Breast epithelium (tissue), 4 donors: ENCODE measurements around the gene EXPH5. TPM values are rescaled to one million over a fixed set of nuclear protein-coding genes. Genes with fewer than 3 reads are reported as not detected.
A peak's percentile ranks its signal among the peaks of the same experiment; 100 is the strongest.

Experiments used
- DNase-seq, 2 donors: peaks; one replicate each; pipeline ENCODE4 v3.0.0-alpha.2; 2019; ENCODE audit warnings: low spot score in 2 of 2
- H3K27ac ChIP-seq, 2 donors: fragments of 200-600 bp; sonication (generic) in 1 of 2; one replicate each; pipeline ENCODE4 v1.5.1; 2016 to 2019; ENCODE audit warnings: mild to moderate bottlenecking in 1 of 2
- H3K27me3 ChIP-seq, 2 donors: fragments of 200-600 bp; sonication (generic) in 1 of 2; one replicate each; pipeline versions ENCODE4 v1.5.1 to v1.6.0; 2017 to 2019; ENCODE audit warnings: control low read depth in 1 of 2, mild to moderate bottlenecking in 1 of 2
- H3K36me3 ChIP-seq: fragments of 200-600 bp; one replicate; pipeline ENCODE4 v1.5.1; 2019
- H3K4me1 ChIP-seq, 2 donors: fragments of 200-600 bp; sonication (generic); one replicate each; pipeline ENCODE4 v1.5.1; 2016 to 2019; ENCODE audit warnings: control low read depth in 1 of 2
- H3K4me3 ChIP-seq, 3 donors: fragments of 200-600 bp; sonication (generic); 1 replicate in 2 of 3; 2 replicates in 1 of 3; pipeline ENCODE4 v1.5.1; 2016 to 2019; ENCODE audit warnings: mild to moderate bottlenecking in 3 of 3, moderate library complexity in 2 of 3
- H3K9me3 ChIP-seq, 2 donors: fragments of 200-600 bp; sonication (generic) in 1 of 2; one replicate each; pipeline ENCODE4 v1.5.1; 2016 to 2019; ENCODE audit warnings: control low read depth in 1 of 2
- POLR2A ChIP-seq: fragments of 450-650 bp; IDR thresholded peaks from one replicate; pipeline ENCODE4 v1.6.1; 2016; ENCODE audit warnings: antibody characterized with exemption, mild to moderate bottlenecking, moderate library complexity
- POLR2AphosphoS5 ChIP-seq, 3 donors: sonication (generic); formaldehyde crosslinking; IDR thresholded peaks; one replicate each; pipeline ENCODE4 v1.6.1; 2017; ENCODE audit warnings: antibody characterized with exemption in 3 of 3
- intact Hi-C: fragments of 100-400 bp; cut with DNase I; formaldehyde crosslinking; loops from one replicate; pipeline ENCODE4 v1.15.1; 2023; ENCODE audit warnings: low total_unique reads
- total RNA-seq, 3 donors: library from RNA; depleted of rRNA; stranded (reverse); fragments of >200 nt; gene quantifications; one replicate each; pipeline ENCODE4 v1.1.0, GENCODE V29; 2016
- TF ChIP-seq, protein P1 (sequence below), 3 donors: fragments of 450-650 bp; IDR thresholded peaks; one replicate each; pipeline ENCODE4 v1.5.1; 2016 to 2017; ENCODE audit warnings: antibody characterized with exemption in 3 of 3, mild to moderate bottlenecking in 3 of 3, moderate library complexity in 3 of 3

EXPH5 gene
- total RNA-seq, 3 donors from 2014 or later, result 3.2 to 16.8 (median 8.8) TPM

DNA sequence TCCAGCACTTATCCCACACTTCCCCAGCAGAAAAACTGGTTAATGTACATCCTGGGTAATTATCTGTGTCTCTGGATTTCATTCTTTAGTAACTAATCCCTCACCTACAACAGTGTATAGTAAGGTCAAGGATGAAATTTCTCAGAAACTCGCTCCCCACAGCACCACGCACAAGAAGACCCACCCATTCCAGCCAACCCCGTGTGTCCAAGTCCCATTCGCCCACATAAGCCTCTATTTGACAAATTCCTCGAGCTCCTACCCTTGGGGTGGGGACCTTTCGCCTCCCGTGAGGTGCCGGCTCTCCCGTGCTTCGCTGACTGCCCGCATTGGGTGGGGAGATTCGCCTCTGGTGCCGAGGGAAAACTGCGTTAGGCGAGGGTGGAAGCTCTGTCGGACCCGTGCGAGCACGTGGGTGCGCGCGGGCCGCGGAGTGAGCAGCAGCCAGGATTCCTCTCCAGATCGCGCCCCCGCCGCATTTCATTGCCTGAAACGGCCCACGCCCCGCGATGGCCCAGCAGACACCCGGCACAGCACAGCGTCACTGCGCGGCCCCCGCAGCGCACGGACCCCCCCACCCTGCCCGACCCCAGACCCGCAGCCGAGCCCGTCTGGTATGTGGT lies 866 bp downstream of the EXPH5 start:
- Histone ChIP-seq H3K4me1 (no peaks in the 10 kb centered on the region), H3K36me3 (no peaks in the 10 kb centered on the region), H3K9me3 (no peaks in the 10 kb centered on the region), H3K27ac (peak overlapping the region; percentile 93 to 95), H3K4me3 (peak overlapping the region; percentile 64 to 85 (median 74)), H3K27me3 (no peaks in the 10 kb centered on the region)
- intact Hi-C loops, result no loop called here
- TF ChIP-seq POLR2A (no peak), POLR2AphosphoS5 (IDR thresholded peaks at IDR 0.05) (no peak)
- TF ChIP-seq, protein P1, sequence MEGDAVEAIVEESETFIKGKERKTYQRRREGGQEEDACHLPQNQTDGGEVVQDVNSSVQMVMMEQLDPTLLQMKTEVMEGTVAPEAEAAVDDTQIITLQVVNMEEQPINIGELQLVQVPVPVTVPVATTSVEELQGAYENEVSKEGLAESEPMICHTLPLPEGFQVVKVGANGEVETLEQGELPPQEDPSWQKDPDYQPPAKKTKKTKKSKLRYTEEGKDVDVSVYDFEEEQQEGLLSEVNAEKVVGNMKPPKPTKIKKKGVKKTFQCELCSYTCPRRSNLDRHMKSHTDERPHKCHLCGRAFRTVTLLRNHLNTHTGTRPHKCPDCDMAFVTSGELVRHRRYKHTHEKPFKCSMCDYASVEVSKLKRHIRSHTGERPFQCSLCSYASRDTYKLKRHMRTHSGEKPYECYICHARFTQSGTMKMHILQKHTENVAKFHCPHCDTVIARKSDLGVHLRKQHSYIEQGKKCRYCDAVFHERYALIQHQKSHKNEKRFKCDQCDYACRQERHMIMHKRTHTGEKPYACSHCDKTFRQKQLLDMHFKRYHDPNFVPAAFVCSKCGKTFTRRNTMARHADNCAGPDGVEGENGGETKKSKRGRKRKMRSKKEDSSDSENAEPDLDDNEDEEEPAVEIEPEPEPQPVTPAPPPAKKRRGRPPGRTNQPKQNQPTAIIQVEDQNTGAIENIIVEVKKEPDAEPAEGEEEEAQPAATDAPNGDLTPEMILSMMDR (IDR thresholded peaks at IDR 0.05), result no peak
- no peak for DNase-seq

DNA sequence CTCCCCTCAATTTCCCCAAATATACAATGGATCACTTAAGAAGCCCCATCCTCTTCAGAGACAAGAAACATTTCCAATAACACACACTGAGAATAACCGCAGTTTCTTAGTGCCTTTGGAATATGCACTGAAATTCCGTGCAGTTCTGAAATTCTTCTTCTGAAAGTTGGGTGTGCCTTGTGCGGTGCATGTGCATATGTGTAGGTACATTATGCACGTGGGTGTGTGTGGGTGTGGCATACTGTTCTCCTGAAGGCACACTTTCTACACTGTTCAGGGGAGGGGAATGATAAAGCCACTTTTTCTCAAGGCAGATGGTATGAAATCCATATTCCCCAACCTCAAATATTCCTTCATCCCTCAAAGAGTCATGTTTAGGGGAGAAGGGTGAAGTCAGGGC lies 1.7 kb downstream of the EXPH5 start:
- no peaks in the 10 kb centered on the region for H3K9me3 ChIP-seq
- DNase-seq, result no peak
- H3K4me3 ChIP-seq, result no peak overlapping the region
- H3K27ac ChIP-seq, result no peak overlapping the region
- H3K27me3 ChIP-seq, result no peaks in the 10 kb centered on the region
- H3K36me3 ChIP-seq, result no peaks in the 10 kb centered on the region
- TF ChIP-seq, protein P1 (IDR thresholded peaks at IDR 0.05), result no peak
- TF ChIP-seq POLR2A, result no peak
- TF ChIP-seq POLR2AphosphoS5 (IDR thresholded peaks at IDR 0.05), result no peak
- intact Hi-C loops, result no loop called here
- H3K4me1 ChIP-seq, result no peaks in the 10 kb centered on the region

DNA sequence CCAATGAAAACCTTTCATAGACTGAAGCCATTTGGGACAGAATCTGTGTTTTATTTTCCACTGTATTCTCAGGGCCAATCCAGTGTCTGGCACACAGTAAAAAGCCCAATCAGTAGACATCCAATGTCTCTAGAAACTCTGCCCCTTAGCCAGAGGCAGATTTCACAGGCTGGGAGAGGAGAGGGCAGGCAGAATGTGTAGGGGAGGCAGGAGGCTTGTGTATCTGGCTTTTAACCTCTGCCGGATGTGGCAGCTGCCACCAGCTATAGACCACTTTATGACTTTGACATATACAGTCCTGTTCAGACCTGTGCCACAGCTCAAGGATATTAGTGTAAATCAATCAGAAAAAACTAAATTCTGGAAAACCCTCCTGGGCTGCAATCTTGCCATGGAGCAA lies 4.4 kb downstream of the EXPH5 start:
- H3K36me3 ChIP-seq, result no peaks in the 10 kb centered on the region
- no peaks in the 10 kb centered on the region for H3K4me1 ChIP-seq
- H3K9me3 ChIP-seq, result no peaks in the 10 kb centered on the region
- intact Hi-C loops, result no loop called here
- DNase-seq, result no peak
- H3K4me3 ChIP-seq, result no peak overlapping the region
- no peaks in the 10 kb centered on the region for H3K27me3 ChIP-seq
- H3K27ac ChIP-seq, result peak overlapping the region in 1 of 2 donors; percentile 6
- TF ChIP-seq POLR2A (no peak), POLR2AphosphoS5 (IDR thresholded peaks at IDR 0.05) (no peak)
- TF ChIP-seq, protein P1 (IDR thresholded peaks at IDR 0.05), result no peak

DNA sequence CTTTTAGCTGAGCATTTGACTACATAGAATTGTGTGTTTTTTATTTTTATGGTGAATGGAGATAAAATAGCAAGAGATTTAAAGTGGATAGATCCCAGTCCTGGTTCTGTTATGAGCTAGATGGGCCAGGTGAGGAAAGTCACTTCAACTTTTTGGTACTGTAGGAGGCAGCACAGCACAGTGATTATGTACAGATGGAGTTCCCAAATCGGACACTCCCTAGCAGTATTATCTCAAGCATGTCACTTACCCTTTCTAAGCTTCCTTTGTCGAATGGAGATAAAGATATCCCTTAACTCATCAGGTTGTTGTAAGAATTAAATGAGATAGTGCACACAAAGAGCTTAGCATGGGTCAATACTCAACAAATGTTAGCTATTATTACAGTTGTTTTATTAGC lies 5.3 kb downstream of the EXPH5 start:
- Histone ChIP-seq H3K27ac (no peak overlapping the region), H3K27me3 (no peaks in the 10 kb centered on the region), H3K4me3 (no peak overlapping the region), H3K9me3 (no peaks in the 10 kb centered on the region), H3K4me1 (no peaks in the 10 kb centered on the region), H3K36me3 (no peaks in the 10 kb centered on the region)
- no peak for DNase-seq
- intact Hi-C loops, result no loop called here
- TF ChIP-seq, protein P1 (IDR thresholded peaks at IDR 0.05), result no peak
- no peak for TF ChIP-seq POLR2AphosphoS5 (IDR thresholded peaks at IDR 0.05)
- no peak for TF ChIP-seq POLR2A

DNA sequence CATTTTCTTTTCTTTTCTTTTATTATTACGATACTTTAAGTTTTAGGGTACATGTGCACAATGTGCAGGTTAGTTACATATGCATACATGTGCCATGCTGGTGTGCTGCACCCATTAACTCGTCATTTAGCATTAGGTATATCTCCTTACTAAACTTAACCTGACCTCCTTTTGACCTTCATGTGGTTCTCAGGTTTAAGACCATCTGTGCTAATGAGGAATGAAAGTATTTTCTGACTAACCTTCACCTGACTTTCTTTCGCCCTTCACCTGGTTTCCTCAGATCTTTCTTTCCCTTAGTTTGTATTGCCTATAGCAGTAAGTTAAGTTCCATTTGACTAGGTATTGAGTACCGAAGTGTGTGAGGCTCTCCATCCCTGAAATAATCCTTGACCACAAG lies 6.5 kb downstream of the EXPH5 start:
- Histone ChIP-seq H3K4me3 (no peak overlapping the region), H3K27ac (no peak overlapping the region), H3K27me3 (no peaks in the 10 kb centered on the region), H3K36me3 (no peaks in the 10 kb centered on the region), H3K4me1 (no peaks in the 10 kb centered on the region), H3K9me3 (no peaks in the 10 kb centered on the region)
- intact Hi-C loops, result no loop called here
- DNase-seq, result no peak
- TF ChIP-seq POLR2A, result no peak
- TF ChIP-seq, protein P1 (IDR thresholded peaks at IDR 0.05), result no peak
